NCI-H128 (cell line): ENCODE measurements around the gene USP20.
"Not testable (repeated sequence)": the region's sequence is repeated elsewhere in the genome, so short reads cannot be mapped to it uniquely, and the experiment has no call there.

Experiments used
- DNase-seq: peaks from one replicate; lab custom pipeline; 2025; ENCODE audit not compliant: unreplicated experiment; lab: John Stamatoyannopoulos, UW

Gene USP20

DNA sequence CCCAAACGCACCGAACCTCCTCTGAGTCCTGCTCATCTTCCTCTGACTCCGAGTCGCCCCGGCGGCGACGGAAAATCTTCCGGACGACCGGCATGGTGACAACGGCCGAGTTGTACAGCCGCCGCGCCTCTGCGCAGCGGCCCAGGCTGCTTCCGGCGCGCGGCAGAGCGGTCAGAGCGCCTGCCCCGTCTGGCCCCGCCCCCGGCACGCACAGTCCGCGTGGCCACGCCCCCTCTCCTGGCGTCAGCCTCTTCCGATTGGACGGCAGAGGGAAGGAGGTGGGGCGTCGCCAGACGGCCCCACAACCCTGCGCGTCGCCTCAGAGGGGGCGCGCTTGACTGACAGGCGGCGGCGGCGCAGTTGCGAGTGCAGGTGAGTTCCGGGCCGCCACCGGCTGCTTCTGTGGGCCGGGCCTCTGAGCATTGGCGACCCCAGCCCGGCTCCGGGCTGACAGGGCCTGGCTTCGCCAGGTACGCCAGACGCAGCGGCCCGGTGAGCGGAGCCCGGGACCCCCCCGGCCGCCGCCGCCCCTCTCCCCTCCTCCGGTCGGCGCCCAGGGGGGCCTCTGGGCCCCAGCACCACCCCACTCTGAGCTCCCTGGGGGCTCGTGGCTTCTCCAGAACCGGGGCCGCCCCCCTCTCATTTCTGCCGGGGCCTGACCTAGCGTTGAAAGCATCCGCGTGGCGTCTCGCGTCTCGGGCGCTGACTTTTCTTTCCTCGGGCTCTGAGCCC, at the start of gene USP20, which contains the start of gene C9orf78:
Gene USP20 (plus strand): TSS at position 331 of the 732 bp plus-strand sequence. CDS start 17,098 bp downstream, outside the sequence.
Gene C9orf78 (minus strand): TSS at position 148 of the 732 bp plus-strand sequence. CDS start 54 bp downstream, at position 94.
- DNase-seq = peak; percentile 97

DNA sequence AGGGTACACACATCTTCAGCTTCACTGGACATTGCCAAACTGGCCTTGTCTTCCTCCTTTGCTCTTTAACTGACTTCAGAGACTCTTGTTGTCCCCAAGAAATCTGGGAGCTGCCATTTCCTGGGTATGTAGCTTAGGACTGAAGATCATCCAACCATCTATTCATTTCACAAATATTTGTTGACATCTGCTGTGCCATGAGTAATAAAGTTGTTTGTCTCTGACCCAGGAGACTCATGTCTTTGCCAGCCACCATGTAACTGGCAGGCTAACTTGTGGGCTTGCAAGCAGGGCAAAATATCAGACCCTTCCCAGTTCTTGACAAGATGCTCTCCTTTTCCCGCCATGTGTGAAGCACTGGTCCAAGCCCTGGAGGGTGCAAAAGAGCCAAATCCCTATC, 49.4 kb upstream of the USP20 start:
- no peak for DNase-seq

DNA sequence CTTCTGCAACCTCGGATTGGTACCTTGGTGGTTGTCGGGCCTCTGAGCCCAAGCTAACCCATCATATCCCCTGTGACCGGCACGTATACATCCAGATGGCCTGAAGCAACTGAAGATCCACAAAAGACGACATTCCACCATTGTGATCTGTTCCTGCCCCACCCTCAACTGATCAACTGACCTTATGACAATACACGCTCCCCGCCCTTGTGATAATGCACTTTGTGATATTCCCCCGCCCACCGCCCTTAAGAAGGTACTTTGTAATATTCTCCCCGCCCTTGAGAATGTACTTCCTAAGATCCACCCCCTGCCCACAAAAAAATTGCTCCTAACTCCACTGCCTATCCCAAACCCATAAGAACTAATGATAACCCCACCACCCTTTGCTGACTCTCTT, 48.8 kb upstream of the USP20 start:
- no peak for DNase-seq

DNA sequence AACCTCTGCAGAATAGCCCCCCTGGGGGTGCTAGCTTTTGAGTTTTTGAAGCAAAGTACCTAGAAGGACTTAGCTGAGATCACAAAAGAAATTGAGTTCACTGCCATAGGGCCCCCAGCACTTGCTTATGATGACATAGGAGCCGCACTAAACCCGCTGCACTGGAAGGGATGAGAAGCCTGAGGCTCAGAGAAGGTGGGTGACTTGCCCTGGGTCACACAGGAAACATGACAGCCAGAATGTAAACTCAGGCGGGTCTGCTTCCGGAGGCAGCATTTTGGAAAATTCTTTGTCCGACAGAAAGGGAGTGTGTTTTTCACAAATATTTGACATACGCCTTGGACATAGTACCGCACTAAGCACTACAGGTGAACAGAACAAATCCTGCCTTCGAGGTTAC, 40.7 kb upstream of the USP20 start:
- no peak for DNase-seq

DNA sequence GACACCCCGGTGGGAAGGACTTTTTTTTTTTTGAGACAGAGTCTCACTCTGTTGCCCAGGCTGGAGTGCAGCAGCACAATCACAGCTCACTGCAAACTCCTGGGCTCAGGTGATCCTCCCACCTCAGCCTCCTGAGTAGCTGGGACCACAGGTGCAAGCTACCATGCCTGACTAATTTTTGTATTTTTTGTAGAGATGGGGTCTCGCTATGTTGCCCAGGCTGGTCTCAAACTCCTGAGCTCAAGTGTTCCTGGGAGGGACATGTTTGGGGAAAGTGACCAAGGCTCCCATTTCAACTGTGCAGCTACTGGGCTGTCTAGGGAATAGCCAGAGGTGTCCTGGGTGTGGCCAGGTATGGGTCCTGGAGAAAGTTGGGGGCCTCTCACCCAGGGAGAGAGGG, 39.2 kb upstream of the USP20 start:
- not testable (repeated sequence) for DNase-seq

DNA sequence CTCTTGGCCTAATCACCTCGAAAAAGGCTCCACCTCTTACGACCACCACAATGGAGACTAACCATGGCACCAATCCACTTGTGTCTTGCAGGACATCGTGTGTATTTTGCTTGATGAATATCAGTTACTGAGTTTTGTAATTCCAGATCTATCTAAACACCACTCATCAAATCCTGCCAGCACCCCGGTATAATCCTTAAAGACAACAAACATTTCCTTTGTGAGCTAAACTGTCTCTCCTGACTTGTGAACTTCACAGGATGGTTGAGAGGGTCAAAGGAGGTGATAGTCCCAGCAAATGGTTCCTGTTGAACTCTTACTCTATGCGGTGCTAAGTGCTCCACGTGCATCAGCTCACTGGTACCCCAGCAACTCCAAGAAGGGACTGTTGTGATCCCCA, 36.3 kb upstream of the USP20 start:
- DNase-seq = no peak

DNA sequence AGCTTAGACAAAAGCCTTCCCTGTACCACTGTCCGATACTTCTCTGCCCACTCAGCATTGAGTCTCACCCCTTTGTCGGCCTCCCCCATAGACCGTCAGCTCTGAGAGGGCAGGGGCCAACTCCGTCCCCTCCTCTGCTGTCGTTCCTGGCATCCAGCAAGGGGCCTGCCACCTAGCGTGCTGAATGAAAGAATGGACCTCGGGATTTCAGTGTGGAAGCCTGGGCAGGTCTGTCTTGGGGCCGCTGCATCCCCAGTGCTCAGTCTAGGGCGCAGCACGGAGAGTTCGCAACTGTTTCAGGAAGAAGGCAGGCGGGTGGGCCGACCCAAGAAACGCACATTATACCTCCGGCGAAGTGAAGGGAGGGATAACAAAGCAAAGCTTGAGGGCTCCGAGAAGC, 33.8 kb upstream of the USP20 start:
- no peak for DNase-seq

DNA sequence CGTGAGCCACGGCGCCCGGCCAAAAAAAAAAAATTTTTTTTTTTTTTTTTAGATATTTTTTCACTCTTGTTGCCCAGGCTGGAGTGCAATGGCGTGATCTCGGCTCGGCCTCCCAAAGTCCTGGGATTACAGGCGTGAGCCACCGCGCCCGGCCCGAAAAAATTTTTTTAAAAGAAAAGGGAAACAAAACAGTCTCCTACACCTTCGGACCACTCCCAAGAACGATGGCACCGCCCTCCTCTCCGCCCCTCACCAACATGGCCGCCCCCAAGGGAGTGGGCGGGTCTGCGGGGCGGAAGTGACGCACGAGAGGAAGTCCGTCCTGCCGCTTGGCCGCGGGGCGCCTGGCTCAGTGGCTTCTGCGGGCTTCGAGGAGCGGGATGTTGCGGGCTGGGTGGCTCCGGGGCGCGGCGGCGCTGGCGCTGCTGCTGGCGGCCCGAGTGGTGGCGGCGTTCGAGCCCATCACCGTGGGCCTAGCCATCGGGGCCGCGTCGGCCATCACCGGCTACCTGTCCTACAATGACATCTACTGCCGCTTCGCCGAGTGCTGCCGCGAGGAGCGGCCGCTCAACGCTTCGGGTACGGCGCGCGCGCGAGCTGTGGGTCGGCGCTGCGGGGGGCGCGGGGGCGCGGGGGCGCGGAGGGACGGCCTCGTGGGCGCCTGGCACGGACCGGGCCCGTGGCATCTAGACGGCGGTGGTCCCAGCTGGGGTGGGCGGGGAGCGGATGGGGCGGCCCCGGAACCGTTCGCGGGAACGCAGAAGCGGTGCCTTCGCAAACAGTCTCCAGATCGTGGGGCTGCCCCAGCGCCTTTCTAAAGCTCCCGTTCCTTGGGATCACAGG, 32.2 kb upstream of the USP20 start, which contains the start of gene TOR1B:
Gene TOR1B (plus strand): TSS at position 352 of the 843 bp plus-strand sequence. CDS start 29 bp downstream, at position 381.
- DNase-seq = peak; percentile 86

DNA sequence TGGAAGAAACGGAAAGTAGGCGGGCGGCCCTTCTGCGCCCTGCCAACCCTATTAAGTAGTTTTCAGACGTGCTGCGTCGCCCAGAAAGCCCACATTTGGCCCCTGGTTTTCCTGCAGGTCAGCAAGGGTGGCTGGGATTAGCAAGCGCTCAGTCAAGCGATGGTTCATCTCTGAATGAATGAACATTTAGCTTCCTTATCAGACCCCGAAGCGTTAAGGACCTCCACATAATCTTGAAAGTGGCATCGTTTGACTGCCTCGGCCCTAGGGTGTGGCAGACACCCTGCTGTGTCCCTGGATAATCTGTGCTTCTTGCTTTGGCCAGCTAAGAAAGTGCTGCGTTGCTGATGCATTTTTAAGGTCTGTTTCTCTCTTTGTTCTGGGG, 31.6 kb upstream of the USP20 start:
- DNase-seq = no peak

DNA sequence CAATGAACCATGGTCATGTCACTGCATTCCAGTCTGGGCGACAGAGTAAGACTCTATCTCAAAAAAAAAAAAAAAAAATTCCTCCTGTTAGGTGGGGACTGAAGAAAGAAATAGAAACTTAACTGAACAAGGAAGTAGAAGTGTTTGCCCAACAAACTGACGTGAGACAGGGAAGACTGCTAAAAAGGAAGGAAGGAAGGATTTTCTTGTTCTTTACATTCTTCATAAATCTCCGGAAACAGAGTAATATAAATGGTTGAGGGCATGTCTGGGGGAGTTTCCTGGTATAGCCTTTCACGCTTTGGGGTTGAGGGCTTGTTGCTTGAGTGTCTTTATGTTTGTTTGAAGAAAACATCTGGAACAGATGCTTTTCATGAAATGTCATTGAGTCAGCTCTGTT, 29.2 kb upstream of the USP20 start:
- DNase-seq = no peak

DNA sequence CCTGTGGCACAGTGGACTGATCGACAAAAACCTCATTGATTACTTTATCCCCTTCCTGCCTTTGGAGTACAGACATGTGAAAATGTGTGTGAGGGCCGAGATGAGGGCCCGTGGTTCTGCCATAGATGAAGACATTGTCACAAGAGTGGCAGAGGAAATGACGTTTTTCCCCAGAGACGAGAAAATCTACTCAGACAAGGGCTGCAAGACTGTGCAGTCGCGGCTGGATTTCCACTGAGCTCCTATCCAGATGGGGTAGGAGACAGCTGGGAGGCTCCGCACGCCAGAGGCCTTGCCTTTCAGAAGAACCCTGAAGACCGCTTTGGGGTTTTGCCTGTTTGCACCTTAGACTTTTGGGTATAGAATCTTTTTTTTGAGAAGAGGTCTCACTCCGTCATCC, 25.9 kb upstream of the USP20 start:
- DNase-seq = no peak

DNA sequence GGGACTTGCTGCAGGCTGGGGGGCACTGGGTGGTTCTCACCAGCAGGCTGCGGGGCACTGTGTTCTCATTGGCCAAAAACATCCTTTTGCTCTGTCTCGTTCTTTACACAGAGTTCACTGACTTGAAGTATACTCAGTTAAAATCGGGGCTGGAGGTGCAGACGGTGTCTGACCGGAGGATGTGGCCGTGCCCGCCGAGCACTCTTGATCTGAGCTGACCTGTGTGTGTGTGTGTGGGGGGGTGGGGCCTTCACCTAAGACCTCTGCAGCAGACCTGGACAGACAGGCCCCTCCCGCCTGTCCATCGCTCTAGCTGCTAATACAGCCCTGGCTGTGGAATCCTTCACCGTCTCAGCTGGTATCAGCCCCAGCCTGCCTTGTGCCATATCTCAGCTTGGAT, 25.1 kb upstream of the USP20 start:
- DNase-seq = no peak

DNA sequence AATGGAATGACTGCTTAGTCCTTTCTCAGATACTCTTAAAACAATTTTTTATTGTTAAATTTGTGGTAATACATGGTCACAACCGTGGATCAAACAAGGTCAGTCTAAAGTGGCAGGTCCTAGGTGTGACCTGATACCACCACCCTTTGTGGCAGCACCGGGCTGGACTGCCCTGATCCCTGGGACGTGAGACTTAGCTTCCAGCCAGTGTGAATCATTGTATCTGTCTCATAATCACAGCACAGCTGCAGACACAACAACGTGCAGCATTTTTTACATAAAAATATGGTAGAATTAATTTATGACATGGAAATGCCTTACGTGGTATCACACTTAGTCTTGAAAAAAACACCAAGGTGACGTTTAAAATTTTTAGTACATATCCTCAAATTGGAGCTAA, 24.5 kb upstream of the USP20 start:
- no peak for DNase-seq

DNA sequence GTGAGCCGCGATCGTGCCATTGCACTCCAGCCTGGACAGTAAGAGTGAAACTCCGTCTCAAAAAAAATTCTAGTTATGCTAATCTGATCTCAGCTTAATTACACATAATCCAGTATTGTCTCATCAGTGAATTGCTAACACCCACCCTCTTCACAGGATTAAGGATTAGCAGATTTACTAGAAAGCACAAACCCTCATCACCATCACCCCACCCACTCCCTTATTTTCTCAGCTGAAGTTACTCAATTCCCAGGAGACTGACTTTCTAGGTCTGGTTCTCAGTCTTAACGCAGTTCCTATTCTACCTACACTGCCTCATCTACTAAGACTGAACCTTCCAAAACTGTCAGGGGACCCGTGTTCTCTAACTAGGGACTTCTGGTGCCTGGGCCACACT, 23.3 kb upstream of the USP20 start:
- DNase-seq = no peak

DNA sequence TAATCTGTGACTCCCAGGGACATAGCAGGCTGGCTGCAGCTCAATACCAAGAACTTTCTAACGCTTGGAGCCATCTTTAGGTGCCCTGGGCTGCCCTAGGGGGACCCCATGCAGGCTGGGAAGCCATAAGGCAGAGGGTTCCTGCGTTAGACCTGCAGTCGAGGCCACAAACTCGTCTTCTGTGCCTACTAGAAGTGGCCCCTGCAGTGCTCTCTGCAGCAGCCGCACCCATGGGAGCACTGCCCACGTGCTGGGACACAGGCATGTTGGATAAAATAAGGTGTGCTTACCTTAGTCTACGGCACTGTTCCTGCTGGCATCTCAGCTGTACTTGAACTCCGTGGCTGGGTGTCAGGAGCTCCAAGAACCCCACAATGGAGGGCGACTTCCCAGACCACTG, 22.9 kb upstream of the USP20 start:
- DNase-seq = no peak

DNA sequence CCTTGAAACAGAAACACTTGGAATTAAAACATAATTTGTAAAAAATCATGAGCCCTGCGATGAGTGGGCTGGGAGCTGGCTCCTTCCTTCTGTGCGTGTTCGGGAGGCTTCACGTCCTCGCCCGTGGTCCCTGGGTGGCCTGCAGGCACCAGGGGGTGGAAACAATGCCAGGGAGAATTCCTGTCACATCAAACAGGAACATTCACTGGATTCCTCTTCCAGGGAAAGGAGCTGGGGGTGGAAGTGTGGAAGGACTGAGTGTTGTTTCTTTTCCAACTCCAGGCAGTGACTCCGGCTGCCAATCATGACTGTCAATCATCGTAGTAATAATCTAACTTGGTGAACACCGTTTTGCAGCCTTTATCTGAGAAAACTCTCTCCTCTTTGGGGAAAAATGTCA, 21.6 kb upstream of the USP20 start:
- no peak for DNase-seq

DNA sequence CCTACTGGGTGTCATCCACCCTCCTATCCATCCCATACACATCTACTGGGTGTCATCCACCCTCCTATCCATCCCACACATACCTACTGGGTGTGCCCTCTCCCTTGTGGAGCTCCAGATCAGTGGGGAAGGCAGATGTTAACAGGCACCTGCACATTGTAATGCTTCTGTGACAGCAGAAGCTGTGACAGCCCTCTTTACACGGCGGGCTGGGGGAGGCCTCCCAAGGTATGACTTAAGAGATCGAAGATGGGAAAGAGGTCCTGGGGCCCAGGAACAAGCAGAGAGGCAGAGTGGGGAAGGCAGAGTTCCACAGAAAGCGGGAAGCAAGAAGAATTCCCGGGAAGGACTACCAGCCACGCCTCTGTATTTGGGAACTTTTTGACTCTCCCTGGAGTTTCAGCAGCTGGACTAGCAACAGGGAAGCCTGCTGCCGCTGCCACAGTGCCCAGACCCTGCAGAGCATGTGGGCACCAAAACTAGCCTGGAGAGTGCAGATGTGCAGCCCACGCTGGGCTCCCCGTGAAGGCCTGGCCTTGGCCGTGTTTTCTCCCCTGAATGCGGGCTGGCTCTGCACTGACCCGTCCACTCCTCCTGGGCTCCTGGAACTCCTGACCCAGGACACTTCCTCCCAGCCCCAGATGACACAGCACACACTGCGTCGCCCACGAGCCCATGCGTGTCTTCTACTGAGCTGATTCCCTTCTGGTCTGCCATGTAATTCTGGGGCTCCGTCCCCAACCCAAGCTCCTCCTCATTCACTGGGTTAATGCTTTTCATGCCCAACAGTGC, 20.6 kb upstream of the USP20 start:
- DNase-seq = no peak

DNA sequence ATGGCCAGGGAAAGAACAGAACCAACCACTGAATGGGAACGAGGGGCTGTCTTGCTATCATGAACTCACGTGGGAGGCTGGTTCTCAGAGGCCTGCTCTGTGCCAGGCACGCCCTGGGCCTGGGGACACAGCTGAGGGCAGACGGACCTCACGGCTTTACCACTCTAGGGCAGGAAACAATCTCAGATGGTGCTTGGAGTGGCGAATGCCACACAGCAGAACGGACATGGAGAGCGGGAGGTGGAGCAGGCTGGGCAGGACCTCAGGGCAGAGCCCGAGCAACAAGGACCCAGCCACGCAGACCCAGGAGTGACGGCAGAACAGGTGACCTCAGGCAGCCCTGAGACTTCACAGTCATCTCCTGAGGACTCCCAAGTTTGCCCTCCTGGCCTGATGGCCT, 20.0 kb upstream of the USP20 start:
- no peak for DNase-seq

DNA sequence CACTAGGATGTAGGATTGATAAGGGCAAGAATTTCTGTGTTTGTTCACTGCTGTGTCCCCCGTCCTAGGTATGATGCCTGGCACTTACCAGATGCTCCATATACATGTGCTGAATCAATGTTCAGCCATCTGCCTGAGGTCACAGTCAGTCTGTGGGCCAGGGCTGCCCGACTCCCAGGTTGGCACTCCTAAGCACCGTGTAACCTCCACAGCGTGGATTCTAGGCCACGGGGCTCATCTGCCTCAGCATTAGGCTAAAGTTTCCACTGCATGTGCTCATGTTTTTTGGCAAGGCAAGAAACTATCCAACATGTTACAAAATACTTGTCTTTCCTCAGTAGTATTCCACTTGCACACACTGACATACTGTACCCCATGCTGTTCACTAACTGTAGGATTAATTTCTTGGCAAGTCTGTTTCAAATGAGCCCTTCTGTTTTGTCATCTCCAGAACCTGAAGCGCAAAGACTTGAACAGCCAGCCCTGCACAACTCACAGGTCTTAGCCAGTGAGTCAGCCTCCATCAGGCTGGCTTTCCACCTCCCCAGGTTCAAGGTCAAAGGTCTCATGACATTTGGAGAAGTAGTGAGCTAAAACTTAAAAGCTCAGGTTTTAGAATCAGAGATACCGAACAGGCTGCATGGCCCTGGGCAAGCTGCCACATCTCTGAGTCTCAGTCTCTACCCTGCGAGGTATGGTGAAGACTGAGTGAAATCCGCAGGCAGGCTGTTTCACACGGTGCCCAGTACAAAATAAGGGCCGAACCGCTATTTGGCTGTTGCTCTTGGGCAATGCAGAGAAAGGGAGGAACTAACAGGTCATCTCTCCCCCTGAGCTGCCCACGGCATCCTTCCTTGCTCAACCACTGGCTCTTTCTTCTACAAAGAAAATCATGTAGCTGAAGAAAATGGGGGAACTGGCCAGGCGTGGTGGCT, 18.5 kb upstream of the USP20 start:
- no peak for DNase-seq

DNA sequence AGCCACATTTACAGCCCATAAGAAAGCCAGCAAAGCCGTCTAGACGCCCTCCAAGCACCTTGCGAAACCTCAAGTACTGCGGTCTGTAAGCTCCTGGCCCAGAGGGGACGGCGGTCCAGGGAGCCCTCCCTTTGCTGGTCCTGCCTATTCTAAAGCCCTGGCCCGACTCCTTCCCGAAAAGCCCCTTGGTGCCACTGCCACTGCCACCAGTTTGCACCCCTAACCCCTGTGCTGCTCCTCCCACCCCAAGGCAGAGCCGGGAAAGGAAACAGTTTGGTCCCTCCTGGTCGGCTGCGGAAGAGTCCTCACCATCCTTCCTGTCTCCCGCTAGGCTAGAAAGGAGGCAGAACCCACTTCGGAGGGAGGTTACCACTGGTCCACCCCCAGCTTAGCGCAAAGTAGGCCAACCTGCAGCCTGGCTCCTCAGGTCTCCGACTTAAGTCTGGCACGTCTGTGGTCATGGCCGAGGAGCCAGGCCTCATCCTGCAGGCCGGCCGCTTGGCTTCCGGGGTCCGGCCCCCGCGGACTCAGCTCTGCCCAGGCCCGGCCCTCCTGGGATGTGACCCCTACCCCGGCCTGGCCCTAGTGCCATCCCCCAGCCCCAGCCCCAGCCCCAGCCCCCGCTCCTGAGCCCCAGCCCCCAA, 12.2 kb upstream of the USP20 start:
- DNase-seq = no peak
